ENCODE measurements around the gene CRB2. TPM values are rescaled to one million over a fixed set of nuclear protein-coding genes. Genes with fewer than 3 reads are reported as not detected.

The CRB2 gene
- total RNA-seq, 1 donor from 2014 or later = not detected

- DNase-seq (no peak), ATAC-seq (ENCODE audit: poor library complexity) (no peak)
- intact Hi-C loops (cut with DNase I) = no loop called here
Measured at GRCh38 chr9:123424552-123425225, 68.7 kb downstream of the CRB2 start.

- ATAC-seq (ENCODE audit: poor library complexity) (peak; percentile 67), DNase-seq (no peak)
- intact Hi-C loops (cut with DNase I) = no loop called here
Measured at GRCh38 chr9:123425261-123425821, 69.3 kb downstream of the CRB2 start.

- DNase-seq = no peak
- ATAC-seq (ENCODE audit: poor library complexity) = no peak
- intact Hi-C loops (cut with DNase I) = no loop called here
Measured at GRCh38 chr9:123425836-123426365, 69.9 kb downstream of the CRB2 start.

- DNase-seq (no peak), ATAC-seq (ENCODE audit: poor library complexity) (no peak)
- intact Hi-C loops (cut with DNase I) = no loop called here
Measured at GRCh38 chr9:123426406-123426805, 70.4 kb downstream of the CRB2 start.

Small RNA genes within 50 kb of the gene (microRNA-seq; reads per million reads assigned to microRNA genes)
- gene MIR601 = not detected

Other genes with a start within 250 kb of the CRB2 start
- 20.3 TPM for gene STRBP, start 87.6 kb upstream of the CRB2 start, total RNA-seq